GM18511 (cell line): ENCODE results near the gene CTDP1.
"Not testable (repeated sequence)": the region's sequence is repeated elsewhere in the genome, so short reads cannot be mapped to it uniquely, and the experiment has no call there.

Experiments
- ATAC-seq: cut with Tn5 transposase; IDR thresholded peaks from one replicate; pipeline ENCODE4 v1.9.1; 2021; ENCODE audit warnings: mild to moderate bottlenecking, moderate library complexity; ENCODE audit not compliant: unreplicated experiment

Gene CTDP1

DNA sequence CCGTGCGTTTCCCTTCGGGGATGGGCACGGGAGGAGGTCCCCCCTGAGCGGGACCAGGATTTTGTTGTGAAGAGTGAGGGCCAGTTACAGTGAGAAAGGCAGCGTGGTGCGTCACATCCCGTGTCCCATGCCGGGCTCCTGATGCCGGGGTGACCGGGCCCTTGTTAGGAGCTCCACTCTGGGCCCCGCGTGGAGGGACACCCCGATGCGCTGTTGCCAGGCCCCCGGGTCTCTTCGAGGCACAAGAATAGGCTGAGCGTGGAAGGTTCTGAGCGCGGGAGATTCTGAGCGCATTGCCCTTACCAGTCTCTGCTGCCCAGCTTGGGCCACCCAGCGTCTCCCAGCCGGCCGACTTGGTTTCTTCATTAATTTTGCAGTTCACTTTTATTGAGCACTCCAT, 17.6 kb downstream of the CTDP1 start:
- no peak for ATAC-seq

DNA sequence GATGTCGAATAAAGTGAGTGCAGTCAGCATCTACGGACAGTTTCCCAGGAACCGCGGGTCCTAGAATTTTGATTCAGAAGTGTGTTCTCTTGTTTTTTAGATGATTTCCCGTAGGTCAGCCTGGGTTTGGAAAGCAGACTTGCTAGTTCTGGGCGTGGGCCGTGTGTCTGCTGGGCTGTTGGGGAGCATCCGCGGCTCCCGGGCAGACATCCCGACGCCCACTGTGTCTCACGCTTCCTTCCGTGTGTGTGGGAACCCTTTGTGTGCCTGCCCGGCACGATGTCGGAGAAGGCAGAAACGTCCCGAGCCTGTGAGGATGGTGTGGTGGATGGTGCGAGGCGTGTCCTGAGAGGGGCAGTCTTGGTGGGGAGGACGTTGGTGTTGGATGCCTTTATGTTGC, 18.4 kb downstream of the CTDP1 start:
- no peak for ATAC-seq

DNA sequence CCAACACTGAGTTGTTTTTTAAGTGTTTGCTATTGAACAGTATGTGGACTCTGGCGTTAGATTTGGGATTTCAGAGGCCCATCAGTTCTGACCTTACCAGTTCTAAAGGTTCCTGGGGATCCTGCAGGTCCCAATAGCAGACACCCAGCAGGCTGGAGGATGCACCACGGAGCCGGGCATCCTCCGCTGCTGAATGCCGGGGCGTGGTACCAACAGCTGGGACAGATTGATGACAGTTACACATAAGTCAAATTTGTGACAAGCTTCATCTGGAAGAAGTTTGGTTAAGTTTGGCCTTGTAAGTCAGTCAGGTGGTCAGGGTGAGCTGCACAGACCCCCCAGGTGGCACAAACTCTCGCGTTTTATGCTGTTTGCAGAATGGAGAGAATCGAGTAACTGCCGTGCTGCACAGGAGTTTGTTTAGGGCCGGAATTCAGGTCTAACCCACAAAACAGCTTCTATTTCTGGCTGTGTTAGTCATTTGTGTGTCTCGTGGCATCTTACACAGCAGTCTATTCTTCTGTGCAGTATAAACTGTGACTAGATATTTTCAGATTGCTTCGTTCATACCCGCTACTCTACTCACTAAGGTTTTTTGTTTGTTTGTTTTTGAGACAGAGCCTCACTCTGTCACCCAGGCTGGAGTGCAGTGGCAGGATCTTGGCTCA, 19.2 kb downstream of the CTDP1 start:
- no peak for ATAC-seq

DNA sequence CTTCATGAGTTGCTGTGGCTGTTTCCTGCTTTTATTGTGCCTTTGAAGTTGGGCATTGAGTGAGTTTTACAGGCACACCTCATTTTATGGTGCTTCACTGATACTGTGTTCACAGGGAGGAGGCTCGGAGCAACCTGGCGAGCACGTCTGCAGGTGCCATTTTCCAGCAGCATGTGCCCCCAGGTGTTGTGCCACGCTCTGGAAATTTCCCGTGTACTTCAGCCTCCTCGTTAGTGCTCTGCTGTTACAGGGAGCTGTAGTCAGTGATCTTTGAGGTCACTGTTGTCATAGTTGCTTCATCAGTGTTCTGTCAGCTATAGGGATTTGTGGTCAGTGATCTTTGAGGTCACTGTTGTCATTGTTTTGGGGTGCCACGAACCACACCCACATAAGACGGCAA, 20.1 kb downstream of the CTDP1 start:
- ATAC-seq, result no peak

DNA sequence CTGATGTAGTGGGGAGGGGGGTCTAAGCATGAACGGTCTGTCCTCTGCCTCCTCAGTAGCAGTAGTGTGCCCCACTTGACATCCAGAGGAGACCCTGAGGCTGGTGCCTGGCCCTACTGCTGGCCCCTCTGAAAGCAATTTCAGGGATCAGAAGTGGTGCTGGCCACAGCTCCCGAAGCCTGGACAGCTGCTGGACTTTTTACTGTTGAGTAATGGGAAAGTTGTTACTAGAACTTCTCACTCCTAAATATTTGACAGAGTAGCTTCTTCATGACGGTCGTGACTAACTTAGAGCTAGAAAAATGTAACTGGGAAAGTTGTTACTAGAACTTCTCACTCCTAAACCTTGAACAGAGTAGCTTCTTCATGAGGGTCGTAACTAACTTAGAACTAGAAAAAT, 23.3 kb downstream of the CTDP1 start:
- no peak for ATAC-seq

DNA sequence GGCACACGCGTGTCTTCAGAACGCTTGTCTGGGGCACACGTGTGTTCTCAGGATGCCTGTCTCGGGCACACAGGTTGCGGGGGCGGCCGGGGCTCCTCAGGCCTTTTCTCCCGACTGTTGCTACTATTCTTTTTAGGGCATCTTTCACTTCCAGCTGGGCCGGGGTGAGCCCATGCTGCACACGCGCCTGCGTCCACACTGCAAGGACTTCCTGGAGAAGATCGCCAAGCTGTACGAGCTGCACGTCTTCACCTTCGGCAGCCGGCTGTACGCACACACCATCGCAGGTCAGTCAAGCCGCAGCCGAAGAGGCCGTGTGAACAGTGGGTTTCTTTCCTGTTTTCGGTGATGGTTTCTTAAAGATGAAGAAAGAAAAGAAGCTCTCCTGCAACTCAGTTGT, 25.0 kb downstream of the CTDP1 start:
- ATAC-seq, result no peak

DNA sequence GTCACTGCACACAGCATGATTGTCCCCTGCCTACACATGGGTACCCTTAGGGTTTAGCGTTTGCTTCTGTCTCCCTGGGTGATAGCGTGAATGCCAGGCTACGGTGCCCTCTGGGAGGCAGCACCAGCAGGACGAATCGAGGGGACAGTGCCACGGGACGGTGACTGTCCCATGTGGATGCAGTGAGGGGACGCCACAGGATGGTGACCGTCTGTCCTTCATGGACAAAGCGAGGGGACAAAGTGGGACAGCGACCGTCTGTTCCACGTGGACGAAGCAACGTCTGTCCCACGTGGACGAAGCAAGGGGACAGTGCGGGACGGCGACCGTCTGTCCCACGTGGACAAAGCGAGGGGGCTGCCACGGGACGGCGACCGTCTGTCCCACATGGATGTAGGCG, 25.7 kb downstream of the CTDP1 start:
- ATAC-seq, result no peak

DNA sequence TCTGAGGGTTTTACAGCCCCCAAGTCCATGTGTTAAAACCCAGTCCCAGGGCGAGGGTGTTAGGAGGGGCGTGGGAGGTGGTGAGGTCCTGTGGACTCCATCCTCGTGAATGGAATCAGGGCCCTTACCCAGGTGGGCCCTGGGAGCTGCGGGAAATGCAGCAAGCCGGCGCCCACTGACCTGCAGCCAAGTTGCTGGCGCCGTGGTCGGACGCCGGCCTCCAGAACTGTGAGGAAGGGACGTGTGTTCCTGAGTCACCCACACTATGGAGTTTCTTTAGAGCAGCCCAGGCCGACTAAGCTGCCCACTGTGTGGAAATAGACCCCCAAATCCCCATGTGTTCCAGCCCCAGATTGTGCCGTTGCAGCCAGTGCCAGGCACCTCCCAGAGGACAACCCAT, 26.4 kb downstream of the CTDP1 start:
- ATAC-seq, result no peak

DNA sequence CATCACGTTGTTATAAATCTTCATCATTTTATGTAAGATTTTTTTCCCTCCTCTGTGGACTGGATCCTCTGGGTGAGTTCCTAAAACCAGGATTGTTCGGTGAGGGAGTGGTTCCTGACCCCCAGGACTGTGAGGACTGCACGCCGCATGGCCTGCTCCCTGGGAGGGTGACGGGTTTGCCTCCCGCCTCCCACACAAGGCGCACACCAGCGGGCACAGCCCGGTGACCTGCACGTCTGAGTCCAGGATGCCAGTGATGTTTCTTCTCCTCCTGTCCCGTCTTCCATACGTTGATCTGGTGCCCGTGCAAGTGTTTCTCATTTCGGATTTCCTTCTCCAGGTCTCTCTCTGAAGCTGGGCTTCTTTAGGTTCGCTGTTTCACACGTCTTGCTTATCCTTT, 27.1 kb downstream of the CTDP1 start:
- no peak for ATAC-seq

DNA sequence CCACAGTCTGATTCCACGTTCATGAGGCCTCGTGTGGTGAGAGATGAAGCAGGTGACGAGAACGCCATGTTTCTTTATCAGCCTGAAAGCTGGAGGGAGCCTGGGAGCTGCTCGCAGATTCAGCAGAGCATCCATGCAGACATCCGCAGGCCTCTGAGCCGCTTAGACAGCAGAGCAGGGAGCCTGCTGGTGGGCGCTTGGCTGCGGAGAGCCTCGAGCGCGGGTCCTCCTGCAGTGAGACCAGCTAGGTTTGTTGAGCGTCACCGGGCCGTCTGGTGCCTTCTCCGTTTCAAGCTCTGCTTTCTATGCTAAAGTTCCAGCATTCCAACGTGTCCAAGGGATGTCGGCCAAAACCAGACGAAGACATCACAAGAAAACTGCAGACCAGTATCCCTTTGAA, 27.6 kb downstream of the CTDP1 start:
- no peak for ATAC-seq

DNA sequence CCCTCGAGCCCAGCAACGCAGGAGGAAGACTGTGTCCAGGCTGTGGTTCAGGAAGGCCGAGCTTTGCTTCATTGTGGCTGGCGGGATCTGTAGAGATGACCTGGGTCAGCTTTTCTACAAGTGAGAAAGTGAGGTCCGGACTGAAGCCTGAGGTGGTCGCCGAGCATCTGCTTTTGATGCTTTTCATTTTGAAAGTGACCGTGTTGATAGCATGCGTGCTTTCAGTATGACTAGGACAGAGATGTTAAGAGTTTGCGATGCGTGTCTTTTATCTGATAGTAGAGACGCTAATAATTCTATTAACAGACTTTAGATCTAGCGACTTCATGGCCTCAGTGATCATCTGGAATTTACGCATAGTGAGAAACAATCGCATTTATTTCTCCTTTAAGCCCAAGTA, 28.1 kb downstream of the CTDP1 start:
- ATAC-seq, result no peak

DNA sequence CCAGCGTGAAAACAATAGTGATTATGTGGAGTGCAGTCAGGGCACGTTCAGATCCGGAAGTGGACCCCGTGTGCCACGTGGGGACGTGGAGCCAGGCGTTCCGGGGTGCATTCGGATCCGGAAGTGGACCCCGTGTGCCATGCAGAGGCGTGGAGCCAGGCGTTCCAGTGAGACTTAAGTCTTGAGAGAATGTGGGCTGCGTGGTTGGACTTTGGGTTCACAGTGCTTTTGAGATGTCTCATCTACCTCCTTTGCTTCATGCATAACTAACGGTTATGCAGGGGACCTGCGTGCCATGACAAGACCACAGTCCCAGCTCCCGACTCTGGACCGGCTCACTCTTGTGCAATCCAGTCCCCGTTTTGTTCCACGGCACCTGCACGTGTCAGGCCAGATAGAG, 28.8 kb downstream of the CTDP1 start:
- no peak for ATAC-seq

DNA sequence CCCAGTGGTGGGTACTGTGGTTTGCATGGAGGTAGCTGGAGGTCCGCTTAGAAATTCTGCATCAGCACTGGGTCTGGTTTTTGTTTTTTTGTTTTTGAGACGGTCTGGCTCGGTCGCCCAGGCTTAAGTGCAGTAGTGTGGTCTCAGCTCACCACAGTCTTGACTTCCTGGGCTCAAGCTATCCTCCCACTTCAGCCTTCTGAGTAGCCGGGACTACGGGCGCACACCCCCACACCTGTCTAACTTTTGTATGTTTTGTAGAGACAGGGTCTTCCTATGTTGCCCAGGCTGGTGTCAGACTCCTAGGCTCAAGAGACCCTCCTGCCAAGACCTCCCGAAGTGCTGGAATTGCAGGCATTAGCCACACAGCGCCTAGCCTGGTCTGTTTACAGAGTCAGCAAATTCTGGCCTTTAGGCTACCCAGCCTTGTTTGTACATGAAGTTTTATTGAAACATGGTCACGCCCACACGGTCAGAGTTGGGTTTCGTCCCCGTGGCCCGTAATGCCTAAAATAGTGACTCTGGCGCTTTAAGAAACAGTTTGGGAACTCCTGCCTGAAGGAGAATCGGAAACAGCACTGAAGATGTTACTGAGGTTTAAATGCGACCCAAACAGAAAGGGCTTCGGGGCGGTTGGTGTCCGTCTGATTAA, 32.7 kb downstream of the CTDP1 start:
- ATAC-seq, result no peak

DNA sequence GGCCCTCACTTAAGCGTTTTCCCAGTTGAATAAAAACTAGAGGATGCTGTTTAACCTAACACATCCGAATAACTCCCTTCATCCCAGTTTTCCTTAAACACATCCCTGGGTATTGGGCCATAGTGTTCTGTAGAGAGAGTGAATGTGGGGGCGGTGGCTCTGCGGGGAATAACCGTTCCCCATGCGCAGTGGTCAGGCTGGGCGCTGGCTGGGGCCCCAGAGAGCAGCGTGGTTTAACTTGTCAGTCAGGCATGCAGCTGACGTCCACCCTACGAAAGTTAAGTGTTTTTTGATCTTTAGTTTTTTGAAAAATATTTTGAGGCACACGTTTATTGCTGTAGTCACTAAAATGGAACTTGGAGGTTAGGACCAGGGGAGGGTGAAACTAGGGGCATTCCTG, 33.7 kb downstream of the CTDP1 start:
- ATAC-seq, result no peak

DNA sequence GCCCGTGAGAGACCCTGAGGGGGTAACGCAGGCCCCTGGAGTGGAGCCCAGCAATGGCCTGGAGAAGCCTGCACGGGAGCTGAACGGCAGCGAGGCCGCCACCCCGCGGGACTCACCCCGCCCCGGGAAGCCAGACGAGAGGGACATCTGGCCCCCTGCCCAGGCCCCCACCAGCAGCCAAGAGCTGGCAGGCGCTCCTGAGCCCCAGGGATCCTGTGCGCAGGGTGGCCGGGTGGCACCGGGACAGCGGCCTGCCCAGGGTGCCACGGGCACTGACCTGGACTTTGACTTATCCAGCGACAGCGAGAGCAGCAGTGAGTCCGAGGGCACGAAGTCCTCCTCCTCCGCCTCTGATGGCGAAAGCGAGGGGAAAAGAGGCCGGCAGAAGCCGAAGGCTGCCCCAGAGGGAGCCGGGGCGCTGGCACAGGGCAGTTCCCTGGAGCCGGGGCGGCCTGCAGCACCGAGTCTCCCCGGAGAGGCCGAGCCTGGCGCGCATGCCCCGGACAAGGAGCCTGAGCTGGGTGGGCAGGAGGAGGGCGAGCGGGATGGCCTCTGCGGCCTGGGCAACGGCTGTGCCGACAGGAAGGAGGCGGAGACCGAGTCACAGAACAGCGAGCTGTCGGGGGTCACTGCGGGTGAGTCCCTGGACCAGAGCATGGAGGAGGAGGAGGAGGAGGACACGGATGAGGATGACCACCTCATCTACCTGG, 35.1 kb downstream of the CTDP1 start:
- no peak for ATAC-seq

DNA sequence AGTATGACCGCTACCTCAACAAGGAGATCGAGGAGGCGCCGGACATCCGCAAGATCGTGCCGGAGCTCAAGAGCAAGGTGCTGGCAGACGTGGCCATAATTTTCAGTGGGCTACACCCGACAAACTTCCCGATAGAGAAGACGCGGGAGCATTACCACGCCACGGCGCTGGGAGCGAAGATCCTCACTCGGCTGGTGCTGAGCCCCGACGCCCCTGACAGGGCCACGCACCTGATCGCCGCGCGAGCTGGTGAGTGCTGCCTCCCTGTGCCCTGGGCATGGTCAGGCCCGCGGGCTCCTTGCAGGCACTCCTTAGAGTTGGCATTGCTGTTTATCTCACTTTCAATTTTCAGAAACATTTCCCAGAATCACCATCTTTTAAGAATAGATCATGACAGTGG, 35.7 kb downstream of the CTDP1 start:
- ATAC-seq, result no peak

DNA sequence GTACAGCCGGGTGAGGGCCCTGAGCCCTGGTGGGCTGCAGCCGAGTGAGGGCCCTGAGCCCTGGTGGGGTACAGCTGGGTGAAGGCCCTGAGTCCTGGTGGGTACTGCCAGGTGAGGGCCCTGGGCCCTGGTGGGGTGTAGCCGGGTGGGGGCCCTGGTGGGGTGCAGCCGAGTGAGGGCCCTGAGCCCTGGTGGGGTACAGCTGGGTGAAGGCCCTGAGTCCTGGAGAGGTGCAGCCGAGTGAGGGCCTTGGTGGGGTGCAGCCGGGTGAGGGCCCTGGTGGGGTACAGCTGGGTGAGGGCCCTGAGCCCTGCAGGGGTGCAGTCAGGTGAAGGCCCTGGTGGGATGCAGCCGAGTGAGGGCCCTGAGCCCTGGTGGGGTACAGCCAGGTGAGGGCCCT, 37.5 kb downstream of the CTDP1 start:
- no peak for ATAC-seq

DNA sequence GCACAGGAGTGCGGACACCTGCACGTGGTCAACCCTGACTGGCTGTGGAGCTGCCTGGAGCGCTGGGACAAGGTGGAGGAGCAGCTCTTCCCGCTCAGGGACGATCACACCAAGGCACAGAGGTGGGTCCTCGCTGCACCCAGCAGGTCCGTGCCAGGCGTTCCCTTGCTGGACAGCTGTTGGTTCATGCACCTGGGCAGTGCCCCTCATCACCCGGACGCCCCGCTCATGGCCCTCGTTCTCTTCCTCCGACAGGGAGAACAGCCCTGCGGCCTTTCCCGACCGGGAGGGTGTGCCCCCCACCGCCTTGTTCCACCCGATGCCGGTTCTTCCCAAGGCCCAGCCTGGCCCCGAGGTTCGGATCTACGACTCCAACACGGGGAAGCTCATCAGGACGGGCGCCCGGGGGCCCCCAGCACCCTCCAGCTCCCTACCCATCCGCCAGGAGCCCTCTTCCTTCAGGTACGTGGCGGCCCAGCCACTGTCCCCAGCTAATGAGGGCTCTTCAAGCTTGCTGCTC, 38.0 kb downstream of the CTDP1 start:
- no peak for ATAC-seq

DNA sequence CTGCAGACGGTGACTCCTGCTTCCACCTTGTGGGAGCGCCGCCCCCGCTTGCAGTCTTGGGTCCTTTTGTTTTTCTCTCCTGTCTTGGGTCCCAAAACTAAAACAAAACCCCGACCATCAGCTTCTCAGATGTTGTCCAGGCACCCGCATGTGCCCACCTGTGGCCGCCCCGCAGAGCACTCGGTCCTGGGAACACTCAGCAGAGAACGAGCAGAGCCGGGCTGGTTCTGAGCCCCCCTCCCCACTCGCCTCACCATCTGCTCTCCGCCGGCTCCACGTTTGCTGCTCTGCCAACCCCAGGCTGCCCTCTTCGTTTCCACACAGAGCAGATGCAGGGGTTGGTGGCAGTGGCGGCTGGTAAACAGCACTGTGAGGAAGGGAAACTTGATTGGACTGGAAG, 38.5 kb downstream of the CTDP1 start:
- ATAC-seq, result no peak

DNA sequence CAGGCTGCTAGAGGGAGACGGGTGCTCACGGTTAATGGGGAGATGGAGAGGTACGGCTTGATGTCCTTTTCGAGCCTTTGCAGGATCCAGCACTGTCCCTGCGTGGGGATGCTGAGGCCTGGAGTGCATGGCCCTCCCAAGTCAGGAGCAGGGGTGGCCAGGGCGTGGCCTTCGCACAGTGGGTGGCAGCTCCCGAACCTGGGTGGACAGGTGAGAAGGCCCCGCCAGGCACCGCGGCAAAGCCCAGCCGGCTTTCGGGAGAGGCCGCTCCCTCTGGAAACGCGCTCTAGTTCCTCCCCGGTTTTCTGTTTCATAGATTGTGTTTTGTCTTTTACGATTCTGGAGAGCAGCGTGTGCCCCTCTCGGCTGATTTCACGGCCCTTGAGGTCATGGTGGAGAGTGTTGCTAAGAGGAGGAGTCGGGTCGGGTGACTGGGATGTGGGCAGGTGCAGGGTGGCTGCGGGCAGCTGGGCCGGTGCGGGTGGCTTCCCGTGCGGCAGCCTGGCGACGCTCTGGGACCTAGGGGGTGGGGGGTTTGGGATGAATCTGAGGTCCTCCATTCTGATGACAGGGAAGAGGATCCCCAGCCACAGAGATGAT, 39.4 kb downstream of the CTDP1 start:
- no peak for ATAC-seq

DNA sequence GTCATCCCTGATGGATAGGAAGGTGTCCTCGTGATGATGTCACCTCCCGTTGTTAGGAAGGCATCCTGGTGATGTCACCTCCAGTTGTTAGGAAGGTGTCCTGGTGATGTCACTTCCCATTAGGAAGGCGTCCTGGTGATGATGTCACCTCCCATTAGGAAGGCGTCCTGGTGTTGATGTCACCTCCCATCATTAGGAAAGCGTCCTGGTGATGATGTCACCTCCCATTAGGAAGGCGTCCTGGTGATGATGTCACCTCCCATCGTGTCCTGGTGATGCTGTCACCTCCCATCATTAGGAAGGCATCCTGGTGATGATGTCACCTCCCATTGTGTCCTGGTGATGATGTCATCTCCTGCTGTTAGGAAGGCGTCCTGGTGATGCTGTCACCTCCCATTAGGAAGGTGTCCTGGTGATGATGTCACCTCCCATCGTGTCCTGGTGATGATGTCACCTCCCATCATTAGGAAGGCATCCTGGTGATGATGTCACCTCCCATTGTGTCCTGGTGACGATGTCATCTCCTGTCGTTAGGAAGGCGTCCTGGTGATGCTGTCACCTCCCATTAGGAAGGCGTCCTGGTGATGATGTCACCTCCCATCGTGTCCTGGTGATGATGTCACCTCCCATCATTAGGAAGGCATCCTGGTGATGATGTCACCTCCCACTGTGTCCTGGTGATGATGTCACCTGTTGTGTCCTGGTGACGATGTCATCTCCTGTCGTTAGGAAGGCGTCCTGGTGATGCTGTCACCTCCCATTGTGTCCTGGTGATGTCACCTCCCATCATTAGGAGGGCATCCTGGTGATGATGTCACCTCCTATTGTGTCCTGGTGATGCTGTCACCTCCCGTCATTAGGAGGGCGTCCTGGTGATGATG, 40.1 kb downstream of the CTDP1 start:
- not testable (repeated sequence) for ATAC-seq
